ENCODE measurements around the gene PLA2G15.

The PLA2G15 gene

GRCh38 chr16:68244903-68245853 lies at the start of gene PLA2G15:
Gene PLA2G15, plus strand, starts transcription at chr16:68245373. Its CDS starts 54 bp downstream, at chr16:68245427.
- no peaks in the 10 kb centered on the region for H3K27me3 ChIP-seq (ENCODE audit: control insufficient read depth in 1 of 2, insufficient read depth in 2 of 2, low read length in 2 of 2)
- peak within 1 kb of the TSS; percentile 24 for H3K27ac ChIP-seq (ENCODE audit: low read length)
- peaks cover 0 to 7% of the 10 kb centered on the region in 2 donors for H3K36me3 ChIP-seq (ENCODE audit: control insufficient read depth in 2 of 2, insufficient read depth in 2 of 2, low read length in 2 of 2)
- H3K9me3 ChIP-seq (ENCODE audit: control insufficient read depth in 2 of 2, low read length in 2 of 2) = no peaks in the 10 kb centered on the region
- peak within 1 kb of the TSS; percentile 96 to 99 for H3K4me3 ChIP-seq (ENCODE audit: low read length in 2 of 2)
- H3K9ac ChIP-seq (ENCODE audit: low read length in 2 of 2) = peak within 1 kb of the TSS; percentile 83 to 85
- peaks cover 31% of the 10 kb centered on the region for H3K4me1 ChIP-seq (ENCODE audit: control insufficient read depth, insufficient read depth, low read length)

GRCh38 chr16:68197250-68197649 lies 47.9 kb upstream of the PLA2G15 start:
- no peak overlapping the region for H3K9ac ChIP-seq (ENCODE audit: low read length in 2 of 2)
- H3K27me3 ChIP-seq (ENCODE audit: control insufficient read depth in 1 of 2, insufficient read depth in 2 of 2, low read length in 2 of 2) = no peaks in the 10 kb centered on the region
- no peaks in the 10 kb centered on the region for H3K9me3 ChIP-seq (ENCODE audit: control insufficient read depth in 2 of 2, low read length in 2 of 2)
- peaks cover 4 to 8% of the 10 kb centered on the region in 2 donors for H3K36me3 ChIP-seq (ENCODE audit: control insufficient read depth in 2 of 2, insufficient read depth in 2 of 2, low read length in 2 of 2)
- no peaks in the 10 kb centered on the region for H3K4me1 ChIP-seq (ENCODE audit: control insufficient read depth, insufficient read depth, low read length)
- no peak overlapping the region for H3K27ac ChIP-seq (ENCODE audit: low read length)
- no peak overlapping the region for H3K4me3 ChIP-seq (ENCODE audit: low read length in 2 of 2)

- Histone ChIP-seq H3K27ac (ENCODE audit: low read length) (no peak overlapping the region), H3K9ac (ENCODE audit: low read length in 2 of 2) (no peak overlapping the region), H3K4me1 (ENCODE audit: control insufficient read depth, insufficient read depth, low read length) (no peaks in the 10 kb centered on the region), H3K36me3 (ENCODE audit: control insufficient read depth in 2 of 2, insufficient read depth in 2 of 2, low read length in 2 of 2) (no peaks in the 10 kb centered on the region), H3K4me3 (ENCODE audit: low read length in 2 of 2) (no peak overlapping the region), H3K27me3 (ENCODE audit: control insufficient read depth in 1 of 2, insufficient read depth in 2 of 2, low read length in 2 of 2) (no peaks in the 10 kb centered on the region), H3K9me3 (ENCODE audit: control insufficient read depth in 2 of 2, low read length in 2 of 2) (no peaks in the 10 kb centered on the region)
Observed at GRCh38 chr16:68200088-68200783, 44.9 kb upstream of the PLA2G15 start.

- Histone ChIP-seq H3K9me3 (ENCODE audit: control insufficient read depth in 2 of 2, low read length in 2 of 2) (no peaks in the 10 kb centered on the region), H3K36me3 (ENCODE audit: control insufficient read depth in 2 of 2, insufficient read depth in 2 of 2, low read length in 2 of 2) (no peaks in the 10 kb centered on the region), H3K9ac (ENCODE audit: low read length in 2 of 2) (no peak overlapping the region), H3K4me1 (ENCODE audit: control insufficient read depth, insufficient read depth, low read length) (no peaks in the 10 kb centered on the region), H3K27me3 (ENCODE audit: control insufficient read depth in 1 of 2, insufficient read depth in 2 of 2, low read length in 2 of 2) (no peaks in the 10 kb centered on the region), H3K27ac (ENCODE audit: low read length) (no peak overlapping the region), H3K4me3 (ENCODE audit: low read length in 2 of 2) (no peak overlapping the region)
Observed at GRCh38 chr16:68202091-68202519, 43.1 kb upstream of the PLA2G15 start.

GRCh38 chr16:68206245-68206644 lies 38.9 kb upstream of the PLA2G15 start:
- no peaks in the 10 kb centered on the region for H3K4me1 ChIP-seq (ENCODE audit: control insufficient read depth, insufficient read depth, low read length)
- no peak overlapping the region for H3K27ac ChIP-seq (ENCODE audit: low read length)
- no peak overlapping the region for H3K9ac ChIP-seq (ENCODE audit: low read length in 2 of 2)
- H3K27me3 ChIP-seq (ENCODE audit: control insufficient read depth in 1 of 2, insufficient read depth in 2 of 2, low read length in 2 of 2) = no peaks in the 10 kb centered on the region
- H3K36me3 ChIP-seq (ENCODE audit: control insufficient read depth in 2 of 2, insufficient read depth in 2 of 2, low read length in 2 of 2) = no peaks in the 10 kb centered on the region
- H3K4me3 ChIP-seq (ENCODE audit: low read length in 2 of 2) = no peak overlapping the region
- no peaks in the 10 kb centered on the region for H3K9me3 ChIP-seq (ENCODE audit: control insufficient read depth in 2 of 2, low read length in 2 of 2)

- Histone ChIP-seq H3K9me3 (ENCODE audit: control insufficient read depth in 2 of 2, low read length in 2 of 2) (no peaks in the 10 kb centered on the region), H3K4me1 (ENCODE audit: control insufficient read depth, insufficient read depth, low read length) (no peaks in the 10 kb centered on the region), H3K27me3 (ENCODE audit: control insufficient read depth in 1 of 2, insufficient read depth in 2 of 2, low read length in 2 of 2) (no peaks in the 10 kb centered on the region), H3K4me3 (ENCODE audit: low read length in 2 of 2) (no peak overlapping the region), H3K27ac (ENCODE audit: low read length) (no peak overlapping the region), H3K9ac (ENCODE audit: low read length in 2 of 2) (no peak overlapping the region), H3K36me3 (ENCODE audit: control insufficient read depth in 2 of 2, insufficient read depth in 2 of 2, low read length in 2 of 2) (peaks cover 0 to 4% of the 10 kb centered on the region in 2 donors)
Observed at GRCh38 chr16:68214726-68215125, 30.4 kb upstream of the PLA2G15 start.

GRCh38 chr16:68215302-68215701 lies 29.9 kb upstream of the PLA2G15 start:
- H3K27me3 ChIP-seq (ENCODE audit: control insufficient read depth in 1 of 2, insufficient read depth in 2 of 2, low read length in 2 of 2) = no peaks in the 10 kb centered on the region
- no peaks in the 10 kb centered on the region for H3K9me3 ChIP-seq (ENCODE audit: control insufficient read depth in 2 of 2, low read length in 2 of 2)
- H3K9ac ChIP-seq (ENCODE audit: low read length in 2 of 2) = no peak overlapping the region
- no peak overlapping the region for H3K4me3 ChIP-seq (ENCODE audit: low read length in 2 of 2)
- no peaks in the 10 kb centered on the region for H3K4me1 ChIP-seq (ENCODE audit: control insufficient read depth, insufficient read depth, low read length)
- no peak overlapping the region for H3K27ac ChIP-seq (ENCODE audit: low read length)
- H3K36me3 ChIP-seq (ENCODE audit: control insufficient read depth in 2 of 2, insufficient read depth in 2 of 2, low read length in 2 of 2) = peaks cover 0 to 4% of the 10 kb centered on the region in 2 donors

- H3K36me3 ChIP-seq (ENCODE audit: control insufficient read depth in 2 of 2, insufficient read depth in 2 of 2, low read length in 2 of 2) = peaks cover 0 to 4% of the 10 kb centered on the region in 2 donors
- no peak overlapping the region for H3K9ac ChIP-seq (ENCODE audit: low read length in 2 of 2)
- H3K9me3 ChIP-seq (ENCODE audit: control insufficient read depth in 2 of 2, low read length in 2 of 2) = no peaks in the 10 kb centered on the region
- no peak overlapping the region for H3K4me3 ChIP-seq (ENCODE audit: low read length in 2 of 2)
- H3K27me3 ChIP-seq (ENCODE audit: control insufficient read depth in 1 of 2, insufficient read depth in 2 of 2, low read length in 2 of 2) = no peaks in the 10 kb centered on the region
- no peak overlapping the region for H3K27ac ChIP-seq (ENCODE audit: low read length)
- no peaks in the 10 kb centered on the region for H3K4me1 ChIP-seq (ENCODE audit: control insufficient read depth, insufficient read depth, low read length)
Observed at GRCh38 chr16:68216240-68216639, 28.9 kb upstream of the PLA2G15 start.

GRCh38 chr16:68217506-68217905 lies 27.7 kb upstream of the PLA2G15 start:
- H3K9ac ChIP-seq (ENCODE audit: low read length in 2 of 2) = no peak overlapping the region
- H3K36me3 ChIP-seq (ENCODE audit: control insufficient read depth in 2 of 2, insufficient read depth in 2 of 2, low read length in 2 of 2) = peaks cover 0 to 7% of the 10 kb centered on the region in 2 donors

GRCh38 chr16:68219725-68220351 lies 25.3 kb upstream of the PLA2G15 start:
- H3K9me3 ChIP-seq (ENCODE audit: control insufficient read depth in 2 of 2, low read length in 2 of 2) = no peaks in the 10 kb centered on the region
- no peak overlapping the region for H3K27ac ChIP-seq (ENCODE audit: low read length)
- H3K27me3 ChIP-seq (ENCODE audit: control insufficient read depth in 1 of 2, insufficient read depth in 2 of 2, low read length in 2 of 2) = no peaks in the 10 kb centered on the region
- H3K4me1 ChIP-seq (ENCODE audit: control insufficient read depth, insufficient read depth, low read length) = peaks cover 6% of the 10 kb centered on the region
- H3K4me3 ChIP-seq (ENCODE audit: low read length in 2 of 2) = no peak overlapping the region
- no peak overlapping the region for H3K9ac ChIP-seq (ENCODE audit: low read length in 2 of 2)
- H3K36me3 ChIP-seq (ENCODE audit: control insufficient read depth in 2 of 2, insufficient read depth in 2 of 2, low read length in 2 of 2) = peaks cover 0 to 7% of the 10 kb centered on the region in 2 donors

More at GRCh38 chr16:68217506-68217905, 27.7 kb upstream of the PLA2G15 start:
- no peaks in the 10 kb centered on the region for H3K9me3 ChIP-seq (ENCODE audit: control insufficient read depth in 2 of 2, low read length in 2 of 2)
- no peak overlapping the region for H3K27ac ChIP-seq (ENCODE audit: low read length)
- no peak overlapping the region for H3K4me3 ChIP-seq (ENCODE audit: low read length in 2 of 2)
- no peaks in the 10 kb centered on the region for H3K4me1 ChIP-seq (ENCODE audit: control insufficient read depth, insufficient read depth, low read length)
- no peaks in the 10 kb centered on the region for H3K27me3 ChIP-seq (ENCODE audit: control insufficient read depth in 1 of 2, insufficient read depth in 2 of 2, low read length in 2 of 2)

Data from stomach smooth muscle (tissue), 2 donors.